ENCODE results near the gene PLCG1. TPM values are rescaled to one million over a fixed set of nuclear protein-coding genes. Genes with fewer than 3 reads are reported as not detected.

The PLCG1 gene
- total RNA-seq, 2 donors from 2014 or later = 184 to 628 TPM

GRCh38 chr20:41172296-41173140 is 35.2 kb downstream of the PLCG1 start:
- ATAC-seq (replicated peaks) = peak; percentile 6
- Mint-ChIP-seq H3K27me3 (no peaks in the 10 kb centered on the region), H3K4me3 (no peak overlapping the region), H3K27ac (peak overlapping the region; percentile 75), H3K4me1 (peaks cover 25% of the 10 kb centered on the region), H3K9me3 (no peaks in the 10 kb centered on the region), H3K36me3 (ENCODE audit: low read depth) (peaks cover 100% of the 10 kb centered on the region)

- Mint-ChIP-seq H3K4me3 (no peak overlapping the region), H3K27ac (peak overlapping the region; percentile 75), H3K27me3 (no peaks in the 10 kb centered on the region), H3K36me3 (ENCODE audit: low read depth) (peaks cover 96% of the 10 kb centered on the region), H3K9me3 (no peaks in the 10 kb centered on the region), H3K4me1 (peaks cover 25% of the 10 kb centered on the region)
- ATAC-seq (replicated peaks) = peak; percentile 70
Measured at GRCh38 chr20:41173161-41173721, 35.9 kb downstream of the PLCG1 start.

GRCh38 chr20:41173791-41174341 is 36.5 kb downstream of the PLCG1 start:
- H3K9me3 Mint-ChIP-seq = no peaks in the 10 kb centered on the region
- H3K4me1 Mint-ChIP-seq = peaks cover 25% of the 10 kb centered on the region
- no peak for ATAC-seq (replicated peaks)
- H3K4me3 Mint-ChIP-seq = no peak overlapping the region
- H3K27ac Mint-ChIP-seq = peak overlapping the region; percentile 75
- H3K36me3 Mint-ChIP-seq (ENCODE audit: low read depth) = peaks cover 92% of the 10 kb centered on the region
- H3K27me3 Mint-ChIP-seq = no peaks in the 10 kb centered on the region

DNA sequence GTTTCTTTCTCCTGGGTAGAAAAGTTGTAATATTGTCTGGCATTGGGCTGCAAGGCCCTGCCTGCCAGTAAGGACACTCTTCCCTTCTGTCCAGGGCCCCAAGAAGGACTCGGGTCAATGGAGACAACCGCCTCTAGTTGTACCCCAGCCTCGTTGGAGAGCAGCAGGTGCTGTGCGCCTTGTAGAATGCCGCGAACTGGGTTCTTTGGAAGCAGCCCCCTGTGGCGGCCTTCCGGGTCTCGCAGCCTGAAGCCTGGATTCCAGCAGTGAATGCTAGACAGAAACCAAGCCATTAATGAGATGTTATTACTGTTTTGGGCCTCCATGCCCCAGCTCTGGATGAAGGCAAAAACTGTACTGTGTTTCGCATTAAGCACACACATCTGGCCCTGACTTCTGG is 37.0 kb downstream of the PLCG1 start:
- Mint-ChIP-seq H3K36me3 (ENCODE audit: low read depth) (peaks cover 92% of the 10 kb centered on the region), H3K9me3 (no peaks in the 10 kb centered on the region), H3K4me1 (peaks cover 25% of the 10 kb centered on the region), H3K4me3 (no peak overlapping the region), H3K27ac (peak overlapping the region; percentile 75), H3K27me3 (no peaks in the 10 kb centered on the region)
- ATAC-seq (replicated peaks) = no peak

DNA sequence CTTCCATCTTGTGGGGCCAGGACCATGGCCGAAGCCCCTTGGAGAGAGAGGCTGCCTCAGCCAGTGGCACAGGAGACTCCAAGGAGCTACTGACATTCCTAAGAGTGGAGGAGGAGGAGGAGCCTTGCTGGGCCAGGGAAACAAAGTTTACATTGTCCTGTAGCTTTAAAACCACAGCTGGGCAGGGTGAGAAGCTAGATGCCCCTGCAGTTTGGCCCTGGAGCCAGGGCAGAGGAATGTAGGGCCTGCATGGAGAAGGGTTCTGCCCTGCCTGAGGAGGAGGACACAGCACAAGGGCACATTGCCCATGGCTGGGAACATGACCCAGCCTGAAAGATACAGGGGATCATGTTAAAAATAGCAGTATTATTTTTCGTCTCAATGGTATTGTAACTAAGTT is 37.4 kb downstream of the PLCG1 start:
- peaks cover 88% of the 10 kb centered on the region for H3K36me3 Mint-ChIP-seq (ENCODE audit: low read depth)
- no peak for ATAC-seq (replicated peaks)
- no peaks in the 10 kb centered on the region for H3K9me3 Mint-ChIP-seq
- H3K4me3 Mint-ChIP-seq = no peak overlapping the region
- H3K4me1 Mint-ChIP-seq = peaks cover 22% of the 10 kb centered on the region
- H3K27me3 Mint-ChIP-seq = no peaks in the 10 kb centered on the region
- H3K27ac Mint-ChIP-seq = peak overlapping the region; percentile 75

DNA sequence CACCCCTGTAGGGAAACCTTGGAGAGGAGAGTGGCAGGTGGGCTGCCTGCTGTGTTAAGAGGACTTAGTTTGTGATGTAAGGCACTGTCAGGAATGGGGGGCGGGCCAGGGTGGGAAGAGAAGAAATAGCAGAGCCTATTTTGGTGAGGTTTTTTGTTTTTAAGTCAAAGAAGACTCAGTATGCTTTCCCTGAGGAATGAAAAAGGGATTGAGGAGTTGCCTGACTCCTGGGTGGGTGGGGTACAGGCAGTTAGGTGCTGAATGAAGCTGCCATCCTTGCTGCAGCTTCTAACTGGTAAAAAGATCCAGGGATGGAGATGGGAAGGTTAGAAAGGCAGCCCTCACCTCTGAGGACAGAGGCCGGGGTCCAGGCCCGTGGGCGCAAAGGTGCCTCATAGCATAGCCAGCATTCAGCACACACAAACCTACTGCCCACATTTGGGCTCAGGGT is 37.9 kb downstream of the PLCG1 start:
- Mint-ChIP-seq H3K4me3 (no peak overlapping the region), H3K27me3 (no peaks in the 10 kb centered on the region), H3K4me1 (peaks cover 20% of the 10 kb centered on the region), H3K27ac (peak overlapping the region; percentile 75), H3K9me3 (no peaks in the 10 kb centered on the region), H3K36me3 (ENCODE audit: low read depth) (peaks cover 83% of the 10 kb centered on the region)
- no peak for ATAC-seq (replicated peaks)

DNA sequence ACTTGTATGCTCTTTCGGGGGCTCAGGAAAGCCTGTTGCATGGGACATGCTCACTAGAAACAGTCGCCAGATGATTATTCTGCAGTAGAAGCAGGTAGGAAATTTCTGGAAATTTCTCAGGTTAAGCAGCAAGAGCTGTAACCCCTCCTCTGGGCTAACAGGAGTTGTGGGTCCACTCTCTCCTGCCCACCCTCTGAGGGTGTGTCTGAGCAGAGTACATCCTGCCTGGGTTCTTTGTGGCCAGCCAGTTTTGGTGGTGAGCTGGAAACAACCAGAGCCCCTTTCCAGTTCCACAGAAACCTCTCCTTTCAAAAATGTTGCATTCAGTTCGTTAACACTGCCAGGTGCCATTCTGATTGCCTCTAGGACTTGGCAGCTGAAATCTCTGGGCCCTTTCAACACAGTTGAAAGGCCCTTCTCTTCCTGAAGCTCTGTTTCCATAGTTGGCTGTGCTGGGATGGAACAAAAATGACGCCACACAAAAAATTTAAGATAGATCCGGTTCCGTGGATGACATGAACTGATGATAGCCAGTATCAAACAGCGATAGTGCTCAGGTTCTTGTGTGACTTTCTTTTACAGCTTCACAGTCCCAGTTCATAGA is 38.5 kb downstream of the PLCG1 start:
- Mint-ChIP-seq H3K27me3 (no peaks in the 10 kb centered on the region), H3K36me3 (ENCODE audit: low read depth) (peaks cover 77% of the 10 kb centered on the region)

GRCh38 chr20:41176711-41177552 is 39.6 kb downstream of the PLCG1 start:
- peaks cover 9% of the 10 kb centered on the region for H3K4me1 Mint-ChIP-seq
- peak; percentile 10 for ATAC-seq (replicated peaks)
- H3K4me3 Mint-ChIP-seq = no peak overlapping the region
- H3K36me3 Mint-ChIP-seq (ENCODE audit: low read depth) = peaks cover 68% of the 10 kb centered on the region
- H3K9me3 Mint-ChIP-seq = no peaks in the 10 kb centered on the region
- H3K27me3 Mint-ChIP-seq = no peaks in the 10 kb centered on the region
- H3K27ac Mint-ChIP-seq = peak overlapping the region; percentile 76

More for the DNA sequence above, 38.5 kb downstream of the PLCG1 start:
- ATAC-seq (replicated peaks) = no peak
- H3K4me1 Mint-ChIP-seq = peaks cover 14% of the 10 kb centered on the region
- no peak overlapping the region for H3K27ac Mint-ChIP-seq
- no peaks in the 10 kb centered on the region for H3K9me3 Mint-ChIP-seq
- H3K4me3 Mint-ChIP-seq = no peak overlapping the region

DNA sequence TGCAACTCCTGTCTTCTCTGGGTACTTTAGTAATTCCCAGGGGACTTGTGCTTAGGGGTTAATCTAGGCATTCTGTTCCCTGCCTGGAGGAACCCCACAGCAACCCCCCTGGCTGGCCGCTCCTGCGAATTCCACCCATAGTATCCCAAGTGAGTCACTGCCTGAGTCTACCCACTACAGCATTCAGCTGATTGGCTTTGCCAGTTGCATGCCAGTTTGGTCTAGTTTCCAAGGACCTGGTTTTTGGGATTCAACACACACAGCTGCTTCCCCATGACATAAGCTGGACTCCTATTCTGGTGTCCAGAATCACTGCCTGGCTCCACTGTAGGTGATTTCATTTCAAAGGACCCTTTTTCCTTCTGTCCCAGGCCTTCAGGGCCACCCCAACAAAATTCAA is 40.3 kb downstream of the PLCG1 start:
- H3K9me3 Mint-ChIP-seq = no peaks in the 10 kb centered on the region
- H3K27ac Mint-ChIP-seq = peak overlapping the region; percentile 76
- H3K4me3 Mint-ChIP-seq = no peak overlapping the region
- ATAC-seq (replicated peaks) = no peak
- no peaks in the 10 kb centered on the region for H3K27me3 Mint-ChIP-seq
- H3K4me1 Mint-ChIP-seq = peaks cover 14% of the 10 kb centered on the region
- H3K36me3 Mint-ChIP-seq (ENCODE audit: low read depth) = peaks cover 68% of the 10 kb centered on the region

DNA sequence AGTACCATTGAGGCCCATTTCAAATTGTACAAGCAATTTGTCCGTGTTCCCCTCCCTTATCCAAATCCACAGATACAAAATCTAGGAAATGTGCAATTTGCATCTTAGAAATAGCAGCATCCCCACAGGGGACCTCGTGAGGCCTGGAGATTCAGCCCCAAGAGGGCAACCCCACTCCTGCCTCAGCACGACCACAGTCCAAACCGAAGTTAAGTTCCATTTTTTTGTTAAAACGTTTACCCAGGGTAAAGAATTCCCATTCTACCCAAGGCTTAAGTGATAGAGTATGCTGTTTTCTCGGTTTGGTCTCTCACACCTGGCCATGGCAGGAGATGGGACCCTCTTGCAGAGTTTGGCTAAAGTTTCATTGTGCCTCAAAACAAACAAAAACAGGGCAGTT is 41.2 kb downstream of the PLCG1 start:
- H3K27me3 Mint-ChIP-seq = no peaks in the 10 kb centered on the region
- H3K27ac Mint-ChIP-seq = peak overlapping the region; percentile 76

GRCh38 chr20:41178904-41179432 is 41.6 kb downstream of the PLCG1 start:
- Mint-ChIP-seq H3K36me3 (ENCODE audit: low read depth) (peaks cover 56% of the 10 kb centered on the region), H3K9me3 (no peaks in the 10 kb centered on the region), H3K4me3 (no peak overlapping the region), H3K27me3 (no peaks in the 10 kb centered on the region), H3K4me1 (peaks cover 14% of the 10 kb centered on the region), H3K27ac (peak overlapping the region; percentile 76)
- no peak for ATAC-seq (replicated peaks)

More for the DNA sequence above, 41.2 kb downstream of the PLCG1 start:
- Mint-ChIP-seq H3K4me1 (peaks cover 14% of the 10 kb centered on the region), H3K36me3 (ENCODE audit: low read depth) (peaks cover 61% of the 10 kb centered on the region), H3K9me3 (no peaks in the 10 kb centered on the region), H3K4me3 (no peak overlapping the region)
- no peak for ATAC-seq (replicated peaks)

- no peaks in the 10 kb centered on the region for H3K27me3 Mint-ChIP-seq
- peak overlapping the region; percentile 78 for H3K27ac Mint-ChIP-seq
- no peak for ATAC-seq (replicated peaks)
- peaks cover 8% of the 10 kb centered on the region for H3K4me1 Mint-ChIP-seq
- no peak overlapping the region for H3K4me3 Mint-ChIP-seq
- no peaks in the 10 kb centered on the region for H3K9me3 Mint-ChIP-seq
- H3K36me3 Mint-ChIP-seq (ENCODE audit: low read depth) = peaks cover 46% of the 10 kb centered on the region
Measured at GRCh38 chr20:41179961-41180360, 42.6 kb downstream of the PLCG1 start.

DNA sequence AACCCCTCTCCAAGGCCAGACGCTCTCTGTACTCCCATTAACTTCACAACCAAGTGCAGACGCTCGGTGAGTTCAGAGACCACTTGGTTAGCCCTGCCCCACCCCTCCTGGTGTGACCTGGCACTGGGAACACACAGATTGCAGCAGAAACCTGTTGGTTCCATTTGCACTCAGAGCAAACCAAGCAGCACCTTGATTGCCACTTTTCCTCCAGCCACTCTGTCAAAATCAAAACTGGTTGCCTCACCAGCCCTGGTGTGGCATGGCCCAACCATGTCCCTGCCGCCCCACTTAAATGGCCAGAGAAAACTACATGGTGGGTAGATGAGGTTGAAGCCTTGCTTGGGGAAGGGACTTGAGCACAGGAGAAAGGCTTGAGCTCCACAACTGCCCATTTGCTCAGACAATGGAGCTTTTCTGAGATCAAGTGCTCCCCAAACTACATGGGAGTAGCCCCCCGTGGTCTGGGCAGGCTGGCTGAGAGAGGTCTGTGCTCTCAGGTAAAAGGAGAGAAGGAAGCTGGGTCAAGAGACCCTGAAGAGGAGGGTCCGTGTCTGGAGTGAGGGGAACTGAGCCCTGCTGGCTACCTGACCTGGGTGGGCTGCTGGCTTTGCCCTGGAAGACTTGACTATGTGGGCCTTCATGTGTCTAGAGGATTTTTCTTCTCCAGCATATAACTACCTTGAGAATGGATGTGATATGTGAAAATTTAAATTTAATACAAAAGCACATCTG is 43.4 kb downstream of the PLCG1 start:
- Mint-ChIP-seq H3K4me3 (no peak overlapping the region), H3K36me3 (ENCODE audit: low read depth) (peaks cover 38% of the 10 kb centered on the region), H3K9me3 (no peaks in the 10 kb centered on the region), H3K27me3 (no peaks in the 10 kb centered on the region), H3K4me1 (peaks cover 7% of the 10 kb centered on the region), H3K27ac (peak overlapping the region; percentile 78)
- ATAC-seq (replicated peaks) = no peak
